ENCODE measurements around the gene LIFR. TPM values are rescaled to one million over a fixed set of nuclear protein-coding genes. Genes with fewer than 3 reads are reported as not detected.

LIFR gene
- total and polyA plus RNA-seq, 8 donors: 52.6 to 218 (median 194) TPM

DNA sequence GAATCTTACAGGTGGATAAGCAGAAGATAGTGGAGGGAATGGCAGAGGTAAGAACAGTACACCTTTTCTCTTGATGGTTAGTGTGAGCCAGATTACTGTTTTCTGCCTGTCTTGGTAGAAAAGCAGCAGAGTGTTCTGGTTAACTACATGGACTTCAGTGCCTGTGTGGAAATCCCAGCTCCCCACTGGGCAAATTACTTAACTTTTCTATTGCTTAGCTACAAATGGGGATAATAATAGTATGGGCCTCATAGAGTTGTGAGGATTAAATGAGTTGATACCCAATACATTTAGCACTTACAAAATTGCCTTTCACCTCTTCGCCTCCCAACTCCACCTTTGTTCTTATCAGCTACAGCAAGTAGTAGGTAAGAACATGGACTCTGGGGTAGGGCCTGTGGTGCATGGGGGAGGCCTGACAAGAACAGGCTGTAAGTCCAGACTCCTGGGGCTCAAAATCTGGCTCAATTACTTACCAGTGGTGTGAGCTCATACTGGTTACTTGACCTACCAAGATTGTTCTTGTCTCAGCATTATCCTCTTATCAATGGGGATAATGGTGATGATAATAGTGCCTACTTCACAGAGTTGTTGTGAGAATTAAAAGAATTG is 125.1 kb downstream of the LIFR start:
- no peak for DNase-seq
- H3K27ac ChIP-seq: no peak overlapping the region
- no peak for ATAC-seq
- no peak overlapping the region for H3K4me3 ChIP-seq
- H3K4me1 ChIP-seq: peaks cover 0 to 9% of the 10 kb centered on the region in 2 donors
- no peaks in the 10 kb centered on the region for H3K36me3 ChIP-seq
- no peak for TF ChIP-seq CTCF (IDR thresholded peaks at IDR 0.05)
- intact Hi-C loops (cut with DNase I): no loop called here
- H3K9me3 ChIP-seq: no peaks in the 10 kb centered on the region
- peaks cover 4 to 69% of the 10 kb centered on the region in 2 donors for H3K27me3 ChIP-seq

GRCh38 chr5:38426986-38427950 is 129.2 kb downstream of the LIFR start:
- H3K36me3 ChIP-seq: no peaks in the 10 kb centered on the region
- no peak overlapping the region for H3K4me3 ChIP-seq
- no peak for DNase-seq
- no peak for TF ChIP-seq CTCF (IDR thresholded peaks at IDR 0.05)
- H3K27ac ChIP-seq: no peak overlapping the region
- H3K9me3 ChIP-seq: no peaks in the 10 kb centered on the region
- H3K4me1 ChIP-seq: no peaks in the 10 kb centered on the region
- ATAC-seq: no peak
- H3K27me3 ChIP-seq: peaks cover 4 to 28% of the 10 kb centered on the region in 2 donors
- intact Hi-C loops (cut with DNase I): no loop called here

- Histone ChIP-seq H3K4me3 (no peak overlapping the region), H3K9me3 (no peaks in the 10 kb centered on the region), H3K27me3 (peaks cover 4 to 24% of the 10 kb centered on the region in 2 donors), H3K4me1 (no peaks in the 10 kb centered on the region), H3K27ac (no peak overlapping the region), H3K36me3 (no peaks in the 10 kb centered on the region)
- intact Hi-C loops (cut with DNase I): no loop called here
- ATAC-seq: no peak
- no peak for TF ChIP-seq CTCF (IDR thresholded peaks at IDR 0.05)
- no peak for DNase-seq
These were observed 130.0 kb downstream of the LIFR start for GRCh38 chr5:38426490-38426889.

Small RNA genes lying within 50 kb of the gene (microRNA-seq; reads per million reads assigned to microRNA genes)
- 0 reads per million in 2 donors for gene MIR3650

Measured in left lung (tissue), 10 donors.